ENCODE results near the gene TFG. TPM values are rescaled to one million over a fixed set of nuclear protein-coding genes. Genes with fewer than 3 reads are reported as not detected.

Gene TFG
- total RNA-seq, 1 donor from 2014 or later: 59.6 TPM

DNA sequence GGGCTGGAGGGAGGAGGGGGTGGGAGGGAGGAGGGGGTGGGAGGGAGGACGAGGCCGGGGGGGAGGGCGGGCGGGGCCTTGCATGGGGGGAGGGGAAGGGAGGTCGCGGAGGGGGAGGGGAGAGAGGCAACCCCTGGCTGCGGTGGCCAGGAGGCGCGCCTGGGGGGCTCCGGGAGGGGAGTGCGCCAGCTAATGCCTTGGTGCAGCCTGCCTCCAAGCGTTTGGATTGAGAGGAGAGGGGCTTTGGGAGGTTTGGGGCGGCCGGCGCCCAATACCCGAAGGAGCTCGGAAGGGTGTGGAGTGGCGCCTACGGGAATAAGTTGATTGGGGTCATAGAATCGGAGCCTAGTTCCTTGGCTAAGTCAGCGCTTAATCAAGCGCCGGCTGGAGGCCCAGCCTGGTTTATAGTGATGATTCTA is 557 bp downstream of the TFG start:
- Histone ChIP-seq H3K27ac (peak overlapping the region; percentile 96), H3K4me1 (peaks cover 21% of the 10 kb centered on the region), H3K4me3 (peak overlapping the region; percentile 83), H3K9me3 (no peaks in the 10 kb centered on the region), H3K36me3 (peaks cover 12% of the 10 kb centered on the region), H3K27me3 (no peaks in the 10 kb centered on the region)
- peak; percentile 11 for ATAC-seq
- peak; percentile 71 for DNase-seq
- intact Hi-C loops (cut with DNase I): no loop called here
- TF ChIP-seq, protein P1, sequence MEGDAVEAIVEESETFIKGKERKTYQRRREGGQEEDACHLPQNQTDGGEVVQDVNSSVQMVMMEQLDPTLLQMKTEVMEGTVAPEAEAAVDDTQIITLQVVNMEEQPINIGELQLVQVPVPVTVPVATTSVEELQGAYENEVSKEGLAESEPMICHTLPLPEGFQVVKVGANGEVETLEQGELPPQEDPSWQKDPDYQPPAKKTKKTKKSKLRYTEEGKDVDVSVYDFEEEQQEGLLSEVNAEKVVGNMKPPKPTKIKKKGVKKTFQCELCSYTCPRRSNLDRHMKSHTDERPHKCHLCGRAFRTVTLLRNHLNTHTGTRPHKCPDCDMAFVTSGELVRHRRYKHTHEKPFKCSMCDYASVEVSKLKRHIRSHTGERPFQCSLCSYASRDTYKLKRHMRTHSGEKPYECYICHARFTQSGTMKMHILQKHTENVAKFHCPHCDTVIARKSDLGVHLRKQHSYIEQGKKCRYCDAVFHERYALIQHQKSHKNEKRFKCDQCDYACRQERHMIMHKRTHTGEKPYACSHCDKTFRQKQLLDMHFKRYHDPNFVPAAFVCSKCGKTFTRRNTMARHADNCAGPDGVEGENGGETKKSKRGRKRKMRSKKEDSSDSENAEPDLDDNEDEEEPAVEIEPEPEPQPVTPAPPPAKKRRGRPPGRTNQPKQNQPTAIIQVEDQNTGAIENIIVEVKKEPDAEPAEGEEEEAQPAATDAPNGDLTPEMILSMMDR (IDR thresholded peaks at IDR 0.05): no peak

DNA sequence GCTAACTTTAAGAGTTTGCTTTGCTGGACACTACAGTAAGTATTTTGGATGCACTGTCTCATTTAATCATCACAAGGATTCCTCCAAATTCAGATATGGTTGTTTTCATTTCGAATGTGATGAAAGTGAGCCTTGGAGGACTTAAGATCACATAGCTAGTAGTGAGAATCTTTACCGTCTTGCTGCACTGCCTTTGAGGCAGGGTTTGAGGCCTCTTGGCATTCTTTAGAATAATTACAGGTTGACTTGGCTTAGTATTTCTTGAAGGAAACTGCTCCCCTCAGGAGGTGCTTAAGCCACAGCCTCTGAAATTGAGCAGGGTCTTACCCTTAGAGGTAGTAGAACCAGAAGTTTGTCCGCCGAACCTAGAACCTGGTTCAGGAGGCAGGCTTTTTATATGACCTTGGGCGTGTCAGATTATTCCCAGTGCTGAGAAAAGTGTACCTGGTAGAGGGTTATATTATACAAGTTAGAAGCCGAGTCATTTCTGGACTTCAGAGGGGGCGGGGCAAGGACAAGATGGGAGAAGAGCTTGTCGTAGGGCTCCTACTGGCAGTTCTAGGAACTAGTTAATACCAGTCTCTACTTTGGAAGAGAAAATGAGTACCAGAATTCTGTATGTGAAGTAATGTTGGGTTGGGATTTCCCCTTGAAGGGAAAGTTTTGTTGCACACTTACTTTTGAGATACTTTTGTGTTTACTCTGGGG is 1.1 kb downstream of the TFG start:
- no peak for DNase-seq

DNA sequence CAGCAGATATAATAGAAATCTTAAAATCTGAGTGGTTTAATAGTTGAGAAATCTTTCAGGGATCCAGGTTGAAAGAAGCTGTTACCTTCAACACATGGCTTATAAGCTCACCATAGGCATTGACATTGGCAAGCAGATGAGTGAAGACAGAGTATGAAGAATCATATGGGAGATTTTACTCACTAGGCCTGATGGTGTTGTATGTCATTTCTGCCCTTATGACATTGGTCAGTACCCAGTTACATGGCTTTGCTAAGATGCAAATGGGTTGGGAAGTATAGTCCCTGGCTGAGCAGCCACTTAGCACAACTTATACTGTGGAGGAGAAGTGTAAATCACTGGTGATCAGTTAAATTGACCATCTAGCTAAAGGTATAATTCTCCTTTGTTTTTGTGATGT is 5.9 kb downstream of the TFG start:
- intact Hi-C loops (cut with DNase I): no loop called here
- Histone ChIP-seq H3K4me3 (no peak overlapping the region), H3K27ac (no peak overlapping the region), H3K9me3 (no peaks in the 10 kb centered on the region), H3K4me1 (peaks cover 21% of the 10 kb centered on the region), H3K27me3 (no peaks in the 10 kb centered on the region), H3K36me3 (peaks cover 34% of the 10 kb centered on the region)
- DNase-seq: no peak
- ATAC-seq: no peak
- TF ChIP-seq, protein P1 (IDR thresholded peaks at IDR 0.05): no peak

More for the DNA sequence above, 1.1 kb downstream of the TFG start:
- Histone ChIP-seq H3K27me3 (no peaks in the 10 kb centered on the region), H3K4me3 (peak overlapping the region; percentile 83), H3K27ac (peak overlapping the region; percentile 96), H3K36me3 (peaks cover 17% of the 10 kb centered on the region), H3K9me3 (no peaks in the 10 kb centered on the region), H3K4me1 (peaks cover 21% of the 10 kb centered on the region)
- intact Hi-C loops (cut with DNase I): no loop called here
- ATAC-seq: no peak
- TF ChIP-seq, protein P1 (IDR thresholded peaks at IDR 0.05): peak; percentile 22

DNA sequence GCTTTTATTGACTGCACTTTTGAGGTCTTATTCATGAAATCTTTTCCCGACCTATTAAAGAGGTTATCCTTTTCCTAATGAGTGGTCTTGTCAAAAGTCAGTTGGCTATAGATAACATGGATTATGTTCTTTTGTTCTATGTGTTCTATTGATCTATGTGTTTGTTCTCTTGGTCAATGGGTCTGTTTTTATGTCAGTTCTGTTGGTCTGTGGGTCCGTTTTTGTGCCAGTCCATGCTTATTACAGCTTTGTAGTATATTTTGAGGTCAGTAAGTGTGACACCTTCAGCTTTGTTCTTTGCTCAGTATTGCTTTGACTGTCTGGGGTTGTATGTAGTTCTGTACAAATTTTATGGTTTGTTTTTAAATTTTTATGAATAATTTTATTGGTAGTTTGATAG is 7.8 kb downstream of the TFG start:
- Histone ChIP-seq H3K9me3 (no peaks in the 10 kb centered on the region), H3K27me3 (no peaks in the 10 kb centered on the region), H3K36me3 (peaks cover 52% of the 10 kb centered on the region), H3K27ac (no peak overlapping the region), H3K4me1 (peaks cover 4% of the 10 kb centered on the region), H3K4me3 (no peak overlapping the region)
- no peak for DNase-seq
- no peak for ATAC-seq
- intact Hi-C loops (cut with DNase I): no loop called here
- TF ChIP-seq, protein P1 (IDR thresholded peaks at IDR 0.05): no peak

DNA sequence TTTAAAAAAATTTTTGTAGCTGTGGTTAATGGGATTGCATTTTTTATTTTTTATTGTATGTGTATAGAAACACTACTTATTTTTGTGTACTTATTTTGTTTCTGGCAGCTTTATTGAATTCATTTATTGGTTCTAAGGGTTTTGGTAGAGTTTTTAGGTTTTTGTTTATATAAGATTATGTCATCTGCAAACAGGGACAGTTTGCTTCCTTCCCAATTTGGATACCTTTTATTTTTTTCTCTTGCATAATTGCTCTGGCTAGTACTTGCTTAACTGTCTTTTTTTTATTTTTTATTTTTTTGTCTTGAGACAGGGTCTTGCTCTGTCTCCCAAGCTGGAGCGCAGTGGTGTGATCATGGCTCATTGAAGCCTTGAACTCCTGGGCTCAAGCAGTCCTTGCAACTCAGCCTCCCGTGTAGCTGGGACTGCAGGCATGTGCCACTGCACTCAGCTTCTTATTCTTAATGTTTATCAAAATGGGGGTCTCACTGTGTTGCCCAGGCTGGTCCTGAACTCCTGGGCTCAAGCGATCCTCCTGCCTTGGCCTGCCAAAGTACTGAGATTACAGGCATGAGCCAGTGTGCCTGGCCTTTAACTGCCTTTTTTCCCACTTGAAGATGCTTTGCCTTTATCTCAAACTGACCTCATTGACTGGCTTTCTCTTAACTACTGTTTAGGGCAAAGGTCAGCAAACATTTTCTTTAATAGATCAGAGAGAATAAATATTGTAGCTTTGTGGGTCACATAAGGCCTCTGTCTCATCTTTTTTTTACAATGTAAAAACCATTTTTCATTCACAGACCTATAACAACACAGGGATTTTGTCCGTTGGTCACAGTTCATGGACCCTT is 8.6 kb downstream of the TFG start:
- DNase-seq (no peak), ATAC-seq (no peak)
- Histone ChIP-seq H3K27ac (no peak overlapping the region), H3K4me3 (no peak overlapping the region), H3K4me1 (no peaks in the 10 kb centered on the region), H3K36me3 (peaks cover 60% of the 10 kb centered on the region), H3K27me3 (no peaks in the 10 kb centered on the region), H3K9me3 (no peaks in the 10 kb centered on the region)
- intact Hi-C loops (cut with DNase I): no loop called here
- TF ChIP-seq, protein P1 (IDR thresholded peaks at IDR 0.05): no peak

Measured in upper lobe of right lung (tissue), 1 donor.